H1 (cell line): ENCODE measurements around the gene STARD6. TPM values are rescaled to one million over a fixed set of nuclear protein-coding genes. Genes with fewer than 3 reads are reported as not detected.

Experiments
- CTCF ChIA-PET: fragments of 300-600 bp; sonication (Branson Sonifier 250); formaldehyde crosslinking; loops from one replicate; lab custom pipeline; 2021; ENCODE audit not compliant: partially characterized antibody; lab: Charles Lee
- POLR2A ChIA-PET: fragments of 300-600 bp; sonication (Branson Sonifier 250); formaldehyde crosslinking; loops from one replicate; lab custom pipeline; 2021; ENCODE audit warnings: inconsistent platforms; ENCODE audit not compliant: partially characterized antibody; lab: Charles Lee
- DNase-seq, 2 experiments: peaks; one replicate each; pipeline versions ENCODE4 v3.0.0 to v3.0.0-alpha.2; 2010 to 2022; ENCODE audit warnings: low spot score in 2 of 2, low read depth in 1 of 2, mixed read lengths in 1 of 2
- FAIRE-seq: peaks from 2 replicates; lab custom pipeline; 2011; peaks lifted over from hg19 to GRCh38; lab: Jason Lieb, UNC
- H2AFZ ChIP-seq: 2 replicates; pipeline ENCODE4 v1.8.1; 2012; ENCODE audit warnings: low read length, inconsistent platforms
- H2AK5ac ChIP-seq: 2 replicates; pipeline ENCODE4 v1.6.1; 2013; ENCODE audit warnings: low read depth, low read length
- H2BK120ac ChIP-seq: replicated peaks from 2 replicates; pipeline ENCODE3; 2013; ENCODE audit warnings: low read depth, low read length, inconsistent platforms
- H2BK12ac ChIP-seq: 2 replicates; pipeline ENCODE4 v1.6.1; 2013; ENCODE audit warnings: low read depth, low read length
- H2BK15ac ChIP-seq: 2 replicates; pipeline ENCODE4 v1.6.1; 2013; ENCODE audit warnings: low read length
- H2BK20ac ChIP-seq: 2 replicates; pipeline ENCODE4 v1.6.1; 2013; ENCODE audit warnings: low read length
- H2BK5ac ChIP-seq: 2 replicates; pipeline ENCODE4 v1.6.1; 2013; ENCODE audit warnings: low read depth, low read length
- H3K14ac ChIP-seq: 2 replicates; pipeline ENCODE4 v1.6.1; 2013; ENCODE audit warnings: inconsistent platforms; ENCODE audit not compliant: insufficient read length
- H3K18ac ChIP-seq: 2 replicates; pipeline ENCODE4 v1.6.1; 2013; ENCODE audit warnings: low read length; ENCODE audit errors: extremely low read depth
- H3K23ac ChIP-seq: 2 replicates; pipeline ENCODE4 v1.6.1; 2013; ENCODE audit warnings: inconsistent platforms; ENCODE audit not compliant: insufficient read length
- H3K23me2 ChIP-seq: 2 replicates; pipeline ENCODE4 v1.6.1; 2013; ENCODE audit warnings: low read depth, low read length
- H3K27ac ChIP-seq: 2 replicates; pipeline ENCODE4 v1.6.1; 2011; ENCODE audit warnings: low read depth, low read length, inconsistent platforms
- H3K27me3 ChIP-seq, 4 experiments: replicated peaks in 1 of 4; 1 replicate in 1 of 4; 2 replicates in 3 of 4; pipeline versions ENCODE4 v1.6.1 to v1.8.1; 2011 to 2013; ENCODE audit warnings: low read length in 3 of 4, mild to moderate bottlenecking in 3 of 4, inconsistent platforms in 2 of 4, mixed read lengths in 2 of 4, moderate library complexity in 1 of 4; ENCODE audit not compliant: control insufficient read depth in 3 of 4, insufficient read depth in 3 of 4; ENCODE audit errors: extremely low read depth in 1 of 4
- H3K36me3 ChIP-seq, 4 experiments: 2 replicates each; pipeline versions ENCODE4 v1.6.1 to v1.8.1; 2011 to 2013; ENCODE audit warnings: mild to moderate bottlenecking in 4 of 4, low read length in 3 of 4, moderate library complexity in 2 of 4, control low read depth in 1 of 4, inconsistent platforms in 1 of 4; ENCODE audit not compliant: insufficient read depth in 4 of 4, control insufficient read depth in 2 of 4
- H3K4ac ChIP-seq: replicated peaks from 2 replicates; pipeline ENCODE3; 2013; ENCODE audit warnings: low read length, low read depth, mixed read lengths, inconsistent platforms; ENCODE audit not compliant: insufficient read length
- H3K4me1 ChIP-seq, 4 experiments: replicated peaks in 1 of 4; 1 replicate in 1 of 4; 2 replicates in 3 of 4; pipeline versions ENCODE4 v1.6.1 to v1.8.1; 2011 to 2013; ENCODE audit warnings: low read length in 3 of 4, inconsistent platforms in 2 of 4, mixed read lengths in 1 of 4; ENCODE audit not compliant: insufficient read depth in 4 of 4, control insufficient read depth in 3 of 4
- H3K4me2 ChIP-seq, 2 experiments: 2 replicates each; pipeline versions ENCODE4 v1.6.1 to v1.8.1; 2011 to 2013; ENCODE audit warnings: low read depth in 2 of 2, low read length in 2 of 2, control low read depth in 1 of 2, inconsistent platforms in 1 of 2, mild to moderate bottlenecking in 1 of 2; ENCODE audit not compliant: insufficient read depth in 1 of 2
- H3K4me3 ChIP-seq, 4 experiments: fragments of 200-600, 300-600 bp in 1 of 4; sonication (generic), shearing (Covaris generic), sonication (Bioruptor Twin) in 1 of 4; 2 replicates each; pipeline versions ENCODE4 v1.5.1 to v1.8.1; 2011 to 2016; ENCODE audit warnings: low read length in 4 of 4, low read depth in 3 of 4, control low read depth in 2 of 4, inconsistent platforms in 2 of 4, mild to moderate bottlenecking in 2 of 4, mixed read lengths in 1 of 4, moderate library complexity in 1 of 4; ENCODE audit not compliant: insufficient read depth in 2 of 4; ENCODE audit errors: extremely low read depth in 1 of 4
- H3K56ac ChIP-seq: replicated peaks from 2 replicates; pipeline ENCODE3; 2013; ENCODE audit warnings: low read depth, mild to moderate bottlenecking, mixed read lengths, low read length, inconsistent platforms; ENCODE audit not compliant: insufficient read length
- H3K79me1 ChIP-seq: 2 replicates; pipeline ENCODE4 v1.6.1; 2013; ENCODE audit warnings: low read depth, low read length, control low read depth
- H3K79me2 ChIP-seq, 2 experiments: 2 replicates each; pipeline versions ENCODE4 v1.6.1 to v1.8.1; 2012 to 2013; ENCODE audit warnings: low read length in 2 of 2, mild to moderate bottlenecking in 2 of 2, inconsistent platforms in 1 of 2; ENCODE audit not compliant: insufficient read depth in 2 of 2, control insufficient read depth in 1 of 2
- H3K9ac ChIP-seq, 4 experiments: replicated peaks in 1 of 4; 1 replicate in 1 of 4; 2 replicates in 3 of 4; pipeline versions ENCODE4 v1.6.1 to v1.8.1; 2011 to 2013; ENCODE audit warnings: low read depth in 3 of 4, low read length in 3 of 4, control low read depth in 2 of 4, mild to moderate bottlenecking in 2 of 4, moderate library complexity in 2 of 4, inconsistent platforms in 1 of 4; ENCODE audit errors: extremely low read depth in 1 of 4
- H3K9me3 ChIP-seq, 2 experiments: 2 replicates each; pipeline versions ENCODE4 v1.6.1 to v1.8.1; 2012 to 2013; ENCODE audit warnings: mild to moderate bottlenecking in 2 of 2, moderate library complexity in 2 of 2, control low read depth in 1 of 2, inconsistent platforms in 1 of 2, low read depth in 1 of 2, low read length in 1 of 2, mixed read lengths in 1 of 2; ENCODE audit not compliant: insufficient read depth in 2 of 2
- H4K20me1 ChIP-seq, 2 experiments: replicated peaks in 1 of 2; 2 replicates each; pipeline versions ENCODE3 to v1.8.1; 2011 to 2013; ENCODE audit warnings: inconsistent platforms in 2 of 2, low read length in 2 of 2, mild to moderate bottlenecking in 1 of 2; ENCODE audit not compliant: insufficient read depth in 2 of 2, control insufficient read depth in 1 of 2
- H4K5ac ChIP-seq: 2 replicates; pipeline ENCODE4 v1.6.1; 2013; ENCODE audit warnings: low read length, low read depth, mixed read lengths, inconsistent platforms; ENCODE audit not compliant: insufficient read length
- H4K8ac ChIP-seq: 2 replicates; pipeline ENCODE4 v1.8.0; 2013; ENCODE audit warnings: mild to moderate bottlenecking, moderate library complexity, low read length, inconsistent platforms; ENCODE audit not compliant: insufficient read depth; ENCODE audit errors: extremely low read depth
- H4K91ac ChIP-seq: replicated peaks from 2 replicates; pipeline ENCODE3; 2013; ENCODE audit warnings: low read length, mixed read lengths, inconsistent platforms; ENCODE audit not compliant: insufficient read length
- E2F6 ChIP-seq: IDR thresholded peaks from 2 replicates; pipeline ENCODE4 v1.6.1; 2012; ENCODE audit warnings: inconsistent platforms
- HDAC6 ChIP-seq: IDR thresholded peaks from one replicate; pipeline ENCODE4 v1.7.1; 2012; ENCODE audit warnings: low read depth, mild to moderate bottlenecking, inconsistent platforms, low read length, moderate library complexity
- KDM1A ChIP-seq: fragments of 200-600, 300-600 bp; sonication (generic); IDR thresholded peaks from 2 replicates; pipeline ENCODE4 v1.7.1; 2016; ENCODE audit warnings: mild to moderate bottlenecking, low read length, borderline replicate concordance
- PHF8 ChIP-seq: fragments of 200-600 bp; sonication (generic); conservative IDR thresholded peaks from 2 replicates; pipeline ENCODE4 v1.7.1; 2012; ENCODE audit warnings: low read depth, mild to moderate bottlenecking, inconsistent platforms, low read length, moderate library complexity
- SAP30 ChIP-seq: fragments of 300-600 bp; sonication (generic); IDR thresholded peaks from 2 replicates; pipeline ENCODE4 v1.7.1; 2012; ENCODE audit warnings: low read length, moderate library complexity, mild to moderate bottlenecking, inconsistent platforms; ENCODE audit not compliant: insufficient read depth, insufficient replicate concordance
- WGBS, 2 experiments: shearing (Covaris generic) in 1 of 2; methylation state at CpG; one replicate each; pipeline versions ENCODE4 v1.1.6 to v1.1.7; 2013 to 2015; ENCODE audit warnings: low lambda C conversion rate in 2 of 2, mixed read lengths in 2 of 2, inconsistent platforms in 1 of 2, low coverage in 1 of 2, missing lambda C conversion rate in 1 of 2; ENCODE audit not compliant: insufficient replicate concordance in 2 of 2, insufficient coverage in 1 of 2, insufficient read length in 1 of 2; ENCODE audit errors: extremely low coverage in 1 of 2, missing lambda C conversion rate in 1 of 2; 5-methylcytosine and 5-hydroxymethylcytosine counted together
- polyA plus RNA-seq, 7 experiments: library from polyadenylated mRNA; depleted of rRNA in 3 of 7; stranded (reverse) in 5 of 7; unstranded in 2 of 7; fragments of >200 nt in 5 of 7; fragments of 200-250 nt in 2 of 7; gene quantifications; 1 replicate in 5 of 7; 2 replicates in 1 of 7; 4 replicates in 1 of 7; pipeline versions ENCODE4 v1.2.1 to v1.2.3, GENCODE V29; 2011 to 2013; ENCODE audit warnings: missing spikeins in 2 of 7, mixed read lengths in 2 of 7
- total RNA-seq: library from RNA; stranded (reverse); fragmentation: NEBNext Ultra II Directional; extraction: Animal tissue kit (Norgen Biotek cat#: 25700); gene quantifications from 2 replicates; pipeline ENCODE4 v1.2.1, GENCODE V29; 2021

Gene STARD6
- total and polyA plus RNA-seq, 2 of the 8 experiments (the other 6 are each of a cell fraction or from before 2014, with no cell fraction given), result not detected

- POLR2A ChIA-PET, result interaction anchor here (1.3 kb wide), 1 partner anchor 25 kb away, joined by 3 read pairs; no protein-coding TSS in a partner anchor
- no peaks in the 10 kb centered on the region for H3K23me2 ChIP-seq
- DNase-seq, result no peak
- H3K18ac ChIP-seq, result no peak overlapping the region
- H3K56ac ChIP-seq, result no peak overlapping the region
- H2BK20ac ChIP-seq, result 0 out of 2 replicates have a peak overlapping the region, but pooled peaks have one; percentile 23
- H2BK5ac ChIP-seq, result peak overlapping the region; percentile 35; the same call in 1 of the 2 replicates
- no peak overlapping the region for H3K23ac ChIP-seq
- H3K9me3 ChIP-seq, result no peaks in the 10 kb centered on the region; a peak in 1 of 4 replicates
- no peak overlapping the region for H2BK15ac ChIP-seq
- H2AK5ac ChIP-seq, result no peak overlapping the region
- peak overlapping the region; percentile 9 to 23; a peak in 3 of 4 replicates for H3K4me2 ChIP-seq
- H3K27me3 ChIP-seq, result no peaks in the 10 kb centered on the region
- no peak overlapping the region for H3K14ac ChIP-seq
- WGBS, 2 experiments, result 47% methylated on average over 8 of the region's 8 CpGs; no CpG with 5 or more reads in 1 of the 2 experiments
- H2AFZ ChIP-seq, result no peak overlapping the region
- H4K8ac ChIP-seq, result no peak overlapping the region
- H2BK12ac ChIP-seq, result no peak overlapping the region
- no peak overlapping the region for H4K91ac ChIP-seq
- H3K27ac ChIP-seq, result no peak overlapping the region
- H3K4me1 ChIP-seq, result peaks cover 2 to 20% (median 7%) of the 10 kb centered on the region in 4 experiments; a peak in 4 of 7 replicates
- H3K79me2 ChIP-seq, result no peaks in the 10 kb centered on the region
- no peaks in the 10 kb centered on the region for H3K79me1 ChIP-seq
- no peak overlapping the region for H4K5ac ChIP-seq
- H3K9ac ChIP-seq, result no peak overlapping the region
- CTCF ChIA-PET, result interaction anchor here (1.2 to 1.5 kb wide), 2 partner anchors 10 to 265 kb away, joined by 3 to 6 read pairs; no protein-coding TSS in a partner anchor
- FAIRE-seq, result no peak
- H2BK120ac ChIP-seq, result peak overlapping the region; percentile 75
- H3K36me3 ChIP-seq, result peaks cover 0 to 21% (median 2%) of the 10 kb centered on the region in 4 experiments; a peak in 3 of 8 replicates
- H3K4me3 ChIP-seq, result peak overlapping the region in 1 of 4 experiments; percentile 1; a peak in 1 of 8 replicates
- no peak overlapping the region for H3K4ac ChIP-seq
- H4K20me1 ChIP-seq, result no peaks in the 10 kb centered on the region
- TF ChIP-seq KDM1A, result peak; percentile 50; the same call in 1 of the 2 replicates
- TF ChIP-seq E2F6, result no peak
- no peak for TF ChIP-seq SAP30
- no peak for TF ChIP-seq HDAC6
- TF ChIP-seq PHF8, result no peak
Observed at GRCh38 chr18:54382733-54383252, 25.1 kb upstream of the STARD6 start.
